ENCODE measurements around the gene TIMM17A. TPM values are rescaled to one million over a fixed set of nuclear protein-coding genes. Genes with fewer than 3 reads are reported as not detected.
A peak's percentile ranks its signal among the peaks of the same experiment; 100 is the strongest.

TIMM17A gene
- total and polyA plus RNA-seq, 2 of the 4 experiments (the other 2 are of a cell fraction), result 80.4 to 87.3 TPM

DNA sequence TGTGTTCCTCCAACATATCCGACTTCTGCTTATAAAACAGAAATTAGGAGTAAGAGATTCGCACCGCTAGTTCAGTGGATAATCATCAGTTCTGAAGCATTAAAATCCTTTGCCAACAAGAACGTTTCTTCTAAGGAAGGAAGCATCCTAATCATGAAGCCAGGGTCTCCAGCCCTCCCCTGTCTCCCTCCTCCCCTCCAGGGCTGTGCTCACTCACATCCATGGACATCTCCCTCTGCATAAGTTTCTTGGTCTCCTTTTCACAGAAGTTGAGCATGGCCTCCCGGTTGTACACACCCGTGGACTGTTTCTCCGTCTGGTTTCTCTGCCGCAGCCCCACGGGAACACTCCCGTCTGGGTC lies 9.5 kb upstream of the TIMM17A start:
- Histone ChIP-seq H2BK15ac (ENCODE audit: low read depth, low read length) (peak overlapping the region; percentile 37; the same call in 1 of the 3 replicates), H3K9ac (ENCODE audit: low read depth, low read length) (peak overlapping the region; percentile 94), H3K56ac (ENCODE audit: extremely low read depth, insufficient read depth, low read length) (peak overlapping the region; percentile 86), H3K23ac (ENCODE audit: low read depth, low read length) (peak overlapping the region; percentile 99), H2AK9ac (replicated peaks; ENCODE audit: low read depth, low read length, poor library complexity) (peak overlapping the region; percentile 97), H3K14ac (replicated peaks; ENCODE audit: low read depth, low read length) (peak overlapping the region; percentile 95), H2BK120ac (ENCODE audit: low read depth, low read length) (peak overlapping the region; percentile 75), H3K4me2 (ENCODE audit: low read depth, low read length) (peak overlapping the region; percentile 73), H4K91ac (ENCODE audit: insufficient read depth, low read depth, low read length) (peak overlapping the region; percentile 83), H3K9me1 (ENCODE audit: insufficient read depth, low read length) (peaks cover 24% of the 10 kb centered on the region), H3K4me1 (ENCODE audit: control insufficient read depth, insufficient read depth, low read length) (peaks cover 28% of the 10 kb centered on the region), H3K4ac (ENCODE audit: low read depth, low read length) (peak overlapping the region; percentile 89), H3K27ac (ENCODE audit: insufficient read depth, low read length) (peak overlapping the region; percentile 78), H3K4me3 (ENCODE audit: insufficient read depth, low read depth, low read length) (peak overlapping the region; percentile 72), H2AFZ (replicated peaks; ENCODE audit: low read length, poor library complexity) (peak overlapping the region; percentile 86), H2BK5ac (ENCODE audit: low read depth, low read length, poor library complexity, severe bottlenecking) (peak overlapping the region; percentile 79), H3K18ac (ENCODE audit: low read depth, low read length) (peak overlapping the region; percentile 83), H3K27me3 (ENCODE audit: control insufficient read depth, insufficient read depth, low read length) (no peaks in the 10 kb centered on the region), H2BK20ac (ENCODE audit: low read depth, low read length) (peak overlapping the region; percentile 37; the same call in 1 of the 2 replicates), H4K20me1 (ENCODE audit: insufficient read depth, low read length) (peaks cover 23% of the 10 kb centered on the region), H3K9me3 (ENCODE audit: control insufficient read depth, insufficient read depth, low read length) (no peaks in the 10 kb centered on the region), H3K79me1 (ENCODE audit: low read depth in 1 of 2, low read length in 2 of 2) (peaks cover 17 to 62% of the 10 kb centered on the region in 2 experiments), H4K8ac (ENCODE audit: low read depth in 2 of 2, low read length in 2 of 2) (peak overlapping the region; percentile 5 to 67; a peak in 2 of 4 replicates), H3K36me3 (ENCODE audit: control insufficient read depth, insufficient read depth, low read length) (peaks cover 3% of the 10 kb centered on the region; the same call in 1 of the 2 replicates), H4K5ac (ENCODE audit: low read depth, low read length) (peak overlapping the region; percentile 47), H2AK5ac (ENCODE audit: low read depth, low read length) (peak overlapping the region; percentile 94)
- ChIA-PET CTCF (interaction anchor here (0.9 to 3.6 kb wide), 2 partner anchors 17 to 50 kb away, joined by 3 to 27 read pairs; no protein-coding TSS in a partner anchor), POLR2A (ENCODE audit: unreplicated experiment) (interaction anchor here (0.7 to 2.9 kb wide), 6 partner anchors 8 to 50 kb away, joined by 3 to 24 read pairs (median 4); no protein-coding TSS in a partner anchor)
- ATAC-seq (ENCODE audit: low read depth), result peak; percentile 4
- DNase-seq, result no peak
- intact Hi-C loops (cut with micrococcal nuclease), result loop anchor here (1.0 to 2.0 kb wide), 2 partner anchors 29 to 50 kb away; no protein-coding TSS in a partner anchor
- 29% methylated on average over 6 of the region's 10 CpGs; no CpG with 5 or more reads in 1 of the 2 experiments for WGBS, 2 experiments (ENCODE audit: extremely low coverage in 2 of 2, insufficient read length in 1 of 2)
- TF ChIP-seq MXI1 (IDR thresholded peaks at IDR 0.05; ENCODE audit: borderline replicate concordance, low read depth, low read length), result no peak
- TF ChIP-seq CHD1 (IDR thresholded peaks at IDR 0.05; ENCODE audit: low read depth, low read length), result no peak
- no peak for TF ChIP-seq RFX5 (IDR thresholded peaks at IDR 0.05; ENCODE audit: low read depth, low read length)
- TF ChIP-seq CTCF (conservative IDR thresholded peaks at IDR 0.05; ENCODE audit: low read depth, low read length), result no peak
- TF ChIP-seq RCOR1 (IDR thresholded peaks at IDR 0.05; ENCODE audit: insufficient replicate concordance, low read length), result no peak
- TF ChIP-seq FOS (IDR thresholded peaks at IDR 0.05; ENCODE audit: low read depth, low read length), result no peak
- TF ChIP-seq MAZ (IDR thresholded peaks at IDR 0.05; ENCODE audit: borderline replicate concordance, low read depth, low read length), result no peak
- TF ChIP-seq MAFK (IDR thresholded peaks at IDR 0.05; ENCODE audit: low read depth, low read length), result no peak
- no peak for TF ChIP-seq NFE2L2 (IDR thresholded peaks at IDR 0.05; ENCODE audit: low read depth, low read length)
- no peak for TF ChIP-seq USF2 (IDR thresholded peaks at IDR 0.05; ENCODE audit: low read depth, low read length)
- TF ChIP-seq BHLHE40 (IDR thresholded peaks at IDR 0.05; ENCODE audit: low read depth, low read length), result no peak
- TF ChIP-seq CEBPB (IDR thresholded peaks at IDR 0.05; ENCODE audit: low read depth, low read length), result no peak
- no peak for TF ChIP-seq SMC3 (IDR thresholded peaks at IDR 0.05; ENCODE audit: low read depth, low read length)
- no peak for TF ChIP-seq ELK1 (IDR thresholded peaks at IDR 0.05; ENCODE audit: borderline replicate concordance, low read depth, low read length)
- in situ Hi-C loops (cut with MboI; ENCODE audit: low sequenced_read_pairs), result no loop called here
- TSS peak; percentile 60 for BruUV-seq (replicated peaks)
- dilution Hi-C loops (cut with HindIII; ENCODE audit: low sequenced_read_pairs, unreplicated experiment), result no loop called here

Data from IMR-90 (cell line).